ENCODE results near the gene KRTAP10-2.

Gene KRTAP10-2

DNA sequence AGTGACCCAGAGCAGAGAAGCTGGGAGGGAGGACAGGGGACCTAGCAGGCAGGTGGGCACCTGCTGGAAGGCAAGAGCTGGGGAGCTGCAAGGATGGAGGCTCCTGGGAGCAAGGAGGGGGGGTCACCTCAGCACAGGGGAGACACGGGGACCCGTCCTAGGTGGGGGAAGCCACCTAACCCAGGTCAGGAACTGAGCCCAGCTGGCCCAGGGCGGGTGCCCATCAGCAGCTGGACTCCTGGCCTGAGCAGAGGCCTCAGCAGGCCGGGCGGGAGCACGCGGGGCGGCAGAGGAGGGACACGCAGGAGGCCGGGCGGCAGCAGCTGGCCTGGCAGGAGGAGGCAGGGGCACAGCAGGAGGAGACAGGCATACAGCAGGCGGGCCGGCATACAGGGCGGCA, 12.3 kb downstream of the KRTAP10-2 start:
- POLR2A ChIA-PET = no interaction called here
- H3K27ac ChIP-seq (ENCODE audit: extremely low read depth, low read depth, low read length) = no peak overlapping the region
- CTCF ChIA-PET = no interaction called here
- TF ChIP-seq, protein P1, sequence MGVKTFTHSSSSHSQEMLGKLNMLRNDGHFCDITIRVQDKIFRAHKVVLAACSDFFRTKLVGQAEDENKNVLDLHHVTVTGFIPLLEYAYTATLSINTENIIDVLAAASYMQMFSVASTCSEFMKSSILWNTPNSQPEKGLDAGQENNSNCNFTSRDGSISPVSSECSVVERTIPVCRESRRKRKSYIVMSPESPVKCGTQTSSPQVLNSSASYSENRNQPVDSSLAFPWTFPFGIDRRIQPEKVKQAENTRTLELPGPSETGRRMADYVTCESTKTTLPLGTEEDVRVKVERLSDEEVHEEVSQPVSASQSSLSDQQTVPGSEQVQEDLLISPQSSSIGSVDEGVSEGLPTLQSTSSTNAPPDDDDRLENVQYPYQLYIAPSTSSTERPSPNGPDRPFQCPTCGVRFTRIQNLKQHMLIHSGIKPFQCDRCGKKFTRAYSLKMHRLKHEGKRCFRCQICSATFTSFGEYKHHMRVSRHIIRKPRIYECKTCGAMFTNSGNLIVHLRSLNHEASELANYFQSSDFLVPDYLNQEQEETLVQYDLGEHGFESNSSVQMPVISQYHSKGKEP (tag by site-specific recombination; IDR thresholded peaks at IDR 0.05) = no peak
- no peak for TF ChIP-seq REPIN1 (tag by site-specific recombination; IDR thresholded peaks at IDR 0.05; ENCODE audit: low read depth)
- no peak for TF ChIP-seq BCL11B (tag by site-specific recombination; IDR thresholded peaks at IDR 0.05; ENCODE audit: low read depth)
- no peak for TF ChIP-seq YY2 (tag by site-specific recombination; IDR thresholded peaks at IDR 0.05)
- TF ChIP-seq ZNF169 (tag by site-specific recombination; IDR thresholded peaks at IDR 0.05) = no peak
- no peak for TF ChIP-seq SCRT2 (tag by site-specific recombination; IDR thresholded peaks at IDR 0.05)
- TF ChIP-seq, protein P2, sequence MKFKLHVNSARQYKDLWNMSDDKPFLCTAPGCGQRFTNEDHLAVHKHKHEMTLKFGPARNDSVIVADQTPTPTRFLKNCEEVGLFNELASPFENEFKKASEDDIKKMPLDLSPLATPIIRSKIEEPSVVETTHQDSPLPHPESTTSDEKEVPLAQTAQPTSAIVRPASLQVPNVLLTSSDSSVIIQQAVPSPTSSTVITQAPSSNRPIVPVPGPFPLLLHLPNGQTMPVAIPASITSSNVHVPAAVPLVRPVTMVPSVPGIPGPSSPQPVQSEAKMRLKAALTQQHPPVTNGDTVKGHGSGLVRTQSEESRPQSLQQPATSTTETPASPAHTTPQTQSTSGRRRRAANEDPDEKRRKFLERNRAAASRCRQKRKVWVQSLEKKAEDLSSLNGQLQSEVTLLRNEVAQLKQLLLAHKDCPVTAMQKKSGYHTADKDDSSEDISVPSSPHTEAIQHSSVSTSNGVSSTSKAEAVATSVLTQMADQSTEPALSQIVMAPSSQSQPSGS (tag by site-specific recombination; IDR thresholded peaks at IDR 0.05; ENCODE audit: low read depth) = no peak
- TF ChIP-seq, protein P3, sequence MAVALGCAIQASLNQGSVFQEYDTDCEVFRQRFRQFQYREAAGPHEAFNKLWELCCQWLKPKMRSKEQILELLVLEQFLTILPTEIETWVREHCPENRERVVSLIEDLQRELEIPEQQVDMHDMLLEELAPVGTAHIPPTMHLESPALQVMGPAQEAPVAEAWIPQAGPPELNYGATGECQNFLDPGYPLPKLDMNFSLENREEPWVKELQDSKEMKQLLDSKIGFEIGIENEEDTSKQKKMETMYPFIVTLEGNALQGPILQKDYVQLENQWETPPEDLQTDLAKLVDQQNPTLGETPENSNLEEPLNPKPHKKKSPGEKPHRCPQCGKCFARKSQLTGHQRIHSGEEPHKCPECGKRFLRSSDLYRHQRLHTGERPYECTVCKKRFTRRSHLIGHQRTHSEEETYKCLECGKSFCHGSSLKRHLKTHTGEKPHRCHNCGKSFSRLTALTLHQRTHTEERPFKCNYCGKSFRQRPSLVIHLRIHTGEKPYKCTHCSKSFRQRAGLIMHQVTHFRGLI (tag by site-specific recombination; IDR thresholded peaks at IDR 0.05) = no peak
- TF ChIP-seq ZNF48 (tag by site-specific recombination; IDR thresholded peaks at IDR 0.05) = no peak
- TF ChIP-seq ZNF837 (tag by site-specific recombination; IDR thresholded peaks at IDR 0.05) = no peak
- no peak for TF ChIP-seq ZBTB1 (tag by site-specific recombination; IDR thresholded peaks at IDR 0.05)
- no peak for TF ChIP-seq ZNF830 (tag by site-specific recombination; IDR thresholded peaks at IDR 0.05; ENCODE audit: low read depth)
- no peak for TF ChIP-seq ZNF140 (tag by site-specific recombination; IDR thresholded peaks at IDR 0.05)
- TF ChIP-seq, protein P4, sequence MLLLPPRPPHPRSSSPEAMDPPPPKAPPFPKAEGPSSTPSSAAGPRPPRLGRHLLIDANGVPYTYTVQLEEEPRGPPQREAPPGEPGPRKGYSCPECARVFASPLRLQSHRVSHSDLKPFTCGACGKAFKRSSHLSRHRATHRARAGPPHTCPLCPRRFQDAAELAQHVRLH (tag by site-specific recombination; IDR thresholded peaks at IDR 0.05) = no peak
- no peak for TF ChIP-seq ZNF184 (tag by site-specific recombination; IDR thresholded peaks at IDR 0.05)
- no peaks in the 10 kb centered on the region for H3K4me1 ChIP-seq (ENCODE audit: control insufficient read depth, insufficient read depth, low read length)
- no peaks in the 10 kb centered on the region for H3K9me3 ChIP-seq (ENCODE audit: control insufficient read depth, insufficient read depth, low read depth, low read length)
- no peak overlapping the region for H3K4me3 ChIP-seq (ENCODE audit: low read depth, low read length)
- H3K36me3 ChIP-seq (ENCODE audit: control insufficient read depth in 2 of 2, insufficient read depth in 1 of 2, low read length in 2 of 2) = no peaks in the 10 kb centered on the region

DNA sequence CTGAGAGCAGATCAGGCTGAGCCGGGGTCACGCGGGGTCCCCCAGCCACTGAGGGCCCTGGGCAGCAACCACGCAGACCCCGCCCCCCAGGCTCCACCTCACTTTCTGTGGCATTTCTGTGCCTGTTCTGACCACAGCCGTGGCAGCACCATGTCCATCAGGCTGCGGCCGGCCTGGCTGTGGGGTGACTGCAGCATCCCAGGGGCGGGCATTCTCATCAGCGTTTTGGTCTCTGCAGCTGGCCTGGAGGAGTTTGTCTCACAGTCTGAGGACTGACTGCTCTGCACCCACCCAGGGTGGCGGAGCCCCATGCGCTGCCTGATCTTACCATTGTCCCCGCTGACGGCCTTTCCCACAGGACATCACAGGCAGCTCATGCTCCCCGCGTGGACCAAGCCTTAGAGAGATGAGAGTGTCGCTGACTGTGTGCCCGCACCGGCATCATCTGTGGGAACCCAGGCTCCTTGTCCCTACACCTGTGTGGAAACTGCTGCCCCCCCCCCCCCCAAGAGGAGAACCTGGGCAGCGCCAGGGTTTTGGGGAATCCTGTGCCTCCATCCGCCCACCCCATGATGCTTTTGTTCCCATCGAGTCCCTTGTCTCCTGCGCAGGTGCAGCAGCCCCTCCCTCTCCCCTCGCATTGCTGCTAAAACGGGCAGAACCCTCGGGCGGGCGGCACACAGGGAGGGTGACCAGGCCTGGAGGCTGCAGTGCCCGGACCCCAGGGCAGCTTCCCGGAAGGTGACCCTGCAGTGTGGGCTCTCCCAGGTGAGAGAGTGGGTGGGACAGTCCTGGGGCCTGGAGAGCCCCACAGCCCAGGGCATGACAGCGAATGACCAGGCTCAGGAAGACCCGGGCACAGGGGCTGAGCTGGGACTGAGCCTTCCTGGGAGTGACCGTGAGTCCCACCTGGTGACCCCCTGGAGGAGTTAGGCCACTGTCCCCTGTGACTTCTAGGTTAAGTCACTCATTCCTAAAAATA, 13.1 kb downstream of the KRTAP10-2 start:
- H3K27ac ChIP-seq (ENCODE audit: extremely low read depth, low read depth, low read length) = no peak overlapping the region
- no peaks in the 10 kb centered on the region for H3K4me1 ChIP-seq (ENCODE audit: control insufficient read depth, insufficient read depth, low read length)
- no peaks in the 10 kb centered on the region for H3K36me3 ChIP-seq (ENCODE audit: control insufficient read depth in 2 of 2, insufficient read depth in 1 of 2, low read length in 2 of 2)
- TF ChIP-seq ZNF707 (tag by site-specific recombination; IDR thresholded peaks at IDR 0.05) (no peak), ZNF76 (tag by site-specific recombination; IDR thresholded peaks at IDR 0.05; ENCODE audit: borderline replicate concordance, low read depth) (no peak), PRDM1 (tag by site-specific recombination; IDR thresholded peaks at IDR 0.05) (no peak), ZNF366 (tag by site-specific recombination; conservative IDR thresholded peaks at IDR 0.05) (no peak), ZBTB8A (tag by site-specific recombination; IDR thresholded peaks at IDR 0.05) (no peak), ZNF221 (tag by site-specific recombination; IDR thresholded peaks at IDR 0.05; ENCODE audit: borderline replicate concordance) (no peak), ZFP37 (tag by site-specific recombination; IDR thresholded peaks at IDR 0.05) (no peak), ZBTB17 (tag by site-specific recombination; IDR thresholded peaks at IDR 0.05) (no peak)
- TF ChIP-seq, protein P5, sequence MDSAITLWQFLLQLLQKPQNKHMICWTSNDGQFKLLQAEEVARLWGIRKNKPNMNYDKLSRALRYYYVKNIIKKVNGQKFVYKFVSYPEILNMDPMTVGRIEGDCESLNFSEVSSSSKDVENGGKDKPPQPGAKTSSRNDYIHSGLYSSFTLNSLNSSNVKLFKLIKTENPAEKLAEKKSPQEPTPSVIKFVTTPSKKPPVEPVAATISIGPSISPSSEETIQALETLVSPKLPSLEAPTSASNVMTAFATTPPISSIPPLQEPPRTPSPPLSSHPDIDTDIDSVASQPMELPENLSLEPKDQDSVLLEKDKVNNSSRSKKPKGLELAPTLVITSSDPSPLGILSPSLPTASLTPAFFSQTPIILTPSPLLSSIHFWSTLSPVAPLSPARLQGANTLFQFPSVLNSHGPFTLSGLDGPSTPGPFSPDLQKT (IDR thresholded peaks at IDR 0.05; ENCODE audit: borderline replicate concordance, low read depth, low read length) = no peak
- no peak overlapping the region for H3K4me3 ChIP-seq (ENCODE audit: low read depth, low read length)
- ChIA-PET POLR2A (no interaction called here), CTCF (no interaction called here)
- H3K9me3 ChIP-seq (ENCODE audit: control insufficient read depth, insufficient read depth, low read depth, low read length) = no peaks in the 10 kb centered on the region

Data from HEK293 (cell line).